Ishikawa (cell line): Measurements from ENCODE around the gene IMMP2L.

Experiments
- CEBPB ChIP-seq: IDR thresholded peaks from 2 replicates; pipeline ENCODE4 v1.6.1; 2012
- CREB1 ChIP-seq: IDR thresholded peaks from 2 replicates; pipeline ENCODE4 v1.6.1; 2012; ENCODE audit warnings: low read depth
- EGR1 ChIP-seq: IDR thresholded peaks from 2 replicates; pipeline ENCODE4 v1.6.1; 2012
- EP300 ChIP-seq: IDR thresholded peaks from 2 replicates; pipeline ENCODE4 v1.6.1; 2012; ENCODE audit warnings: borderline replicate concordance
- FOXM1 ChIP-seq: IDR thresholded peaks from 2 replicates; pipeline ENCODE4 v1.6.1; 2012; ENCODE audit warnings: low read depth, borderline replicate concordance
- MAX ChIP-seq: IDR thresholded peaks from 2 replicates; pipeline ENCODE4 v1.6.1; 2012
- NFIC ChIP-seq: IDR thresholded peaks from 2 replicates; pipeline ENCODE4 v1.6.1; 2012
- RAD21 ChIP-seq: IDR thresholded peaks from 2 replicates; pipeline ENCODE4 v1.6.1; 2012; ENCODE audit warnings: low read depth
- REST ChIP-seq: IDR thresholded peaks from 2 replicates; pipeline ENCODE4 v1.6.1; 2012; ENCODE audit warnings: low read depth, mild to moderate bottlenecking
- TAF1 ChIP-seq: IDR thresholded peaks from 2 replicates; pipeline ENCODE4 v1.6.1; 2012; ENCODE audit warnings: low read depth, mild to moderate bottlenecking
- TCF12 ChIP-seq: IDR thresholded peaks from 2 replicates; pipeline ENCODE4 v1.6.1; 2012; ENCODE audit warnings: low read depth
- TEAD4 ChIP-seq: IDR thresholded peaks from 2 replicates; pipeline ENCODE4 v1.6.1; 2012
- USF1 ChIP-seq: IDR thresholded peaks from 2 replicates; pipeline ENCODE4 v1.6.1; 2012
- YY1 ChIP-seq: IDR thresholded peaks from 2 replicates; pipeline ENCODE4 v1.6.1; 2012; ENCODE audit warnings: low read depth
- ZBTB7A ChIP-seq: IDR thresholded peaks from 2 replicates; pipeline ENCODE4 v1.6.1; 2012; ENCODE audit warnings: low read depth

The IMMP2L gene

GRCh38 chr7:111510584-111511378, 51.5 kb downstream of the IMMP2L start:
- TF ChIP-seq TAF1 (no peak), EGR1 (no peak), TCF12 (no peak), CEBPB (no peak), FOXM1 (no peak), EP300 (no peak), NFIC (no peak)

- TF ChIP-seq ZBTB7A: no peak
- no peak for TF ChIP-seq USF1
Measured at GRCh38 chr7:111510062-111510461, 52.2 kb downstream of the IMMP2L start.

- TF ChIP-seq ZBTB7A (no peak), TAF1 (no peak), RAD21 (no peak), YY1 (no peak), CEBPB (no peak), REST (no peak), EGR1 (no peak), USF1 (no peak), TEAD4 (no peak), CREB1 (no peak)
Measured at GRCh38 chr7:111509288-111509687, 53.0 kb downstream of the IMMP2L start.

DNA sequence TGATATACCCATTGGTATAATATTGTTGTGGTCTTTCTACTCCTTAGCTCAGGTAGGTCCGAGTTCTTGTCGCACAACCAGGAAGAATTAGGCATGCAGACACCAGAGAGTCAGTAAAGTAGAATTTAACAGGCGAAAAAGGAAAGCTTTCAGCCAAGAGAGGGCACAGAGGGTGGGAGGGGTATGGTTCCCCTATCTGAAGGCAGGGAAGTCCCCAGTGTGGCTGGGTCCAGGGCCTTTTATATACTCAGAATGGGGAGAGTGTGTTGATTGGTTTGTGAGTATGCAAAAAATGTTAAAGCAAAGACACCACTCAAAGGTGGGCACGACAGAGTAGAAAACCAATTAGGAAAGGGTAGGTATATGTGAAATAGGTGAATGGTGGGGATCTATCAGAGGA, 53.9 kb downstream of the IMMP2L start:
- no peak for TF ChIP-seq USF1
- TF ChIP-seq MAX: no peak
- TF ChIP-seq EGR1: no peak
- TF ChIP-seq TCF12: no peak
- no peak for TF ChIP-seq CREB1
- TF ChIP-seq FOXM1: no peak
- TF ChIP-seq CEBPB: no peak
- no peak for TF ChIP-seq TEAD4
- TF ChIP-seq ZBTB7A: no peak
- TF ChIP-seq EP300: no peak
- TF ChIP-seq TAF1: no peak
- no peak for TF ChIP-seq YY1
- no peak for TF ChIP-seq RAD21
- TF ChIP-seq NFIC: no peak
- TF ChIP-seq REST: no peak

DNA sequence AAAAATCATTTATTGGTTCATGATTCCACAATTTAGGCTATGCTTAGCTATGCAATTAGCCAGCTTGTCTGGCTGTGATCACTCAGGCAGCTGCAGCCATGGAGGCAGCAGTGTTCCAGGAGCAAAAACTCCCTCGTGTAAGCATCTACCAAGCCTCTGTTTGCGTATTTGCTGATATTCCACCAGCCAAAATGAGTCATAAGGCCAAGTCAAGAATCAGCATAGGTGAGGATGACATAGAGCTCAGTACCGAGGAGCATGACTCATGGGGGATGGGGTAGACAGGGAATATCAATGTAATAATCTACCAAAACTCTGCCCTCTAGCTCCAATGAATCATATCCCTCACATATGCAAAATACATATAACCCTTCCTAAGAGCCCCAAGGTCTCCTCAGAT, 63.3 kb downstream of the IMMP2L start:
- TF ChIP-seq TEAD4 (no peak), CREB1 (no peak), TAF1 (no peak), REST (no peak), CEBPB (no peak), NFIC (no peak), USF1 (no peak), TCF12 (no peak), EP300 (no peak), EGR1 (no peak), MAX (no peak)
